Measurements from ENCODE around the gene DSTN.
A peak's percentile ranks its signal among the peaks of the same experiment; 100 is the strongest.

The DSTN gene

DNA sequence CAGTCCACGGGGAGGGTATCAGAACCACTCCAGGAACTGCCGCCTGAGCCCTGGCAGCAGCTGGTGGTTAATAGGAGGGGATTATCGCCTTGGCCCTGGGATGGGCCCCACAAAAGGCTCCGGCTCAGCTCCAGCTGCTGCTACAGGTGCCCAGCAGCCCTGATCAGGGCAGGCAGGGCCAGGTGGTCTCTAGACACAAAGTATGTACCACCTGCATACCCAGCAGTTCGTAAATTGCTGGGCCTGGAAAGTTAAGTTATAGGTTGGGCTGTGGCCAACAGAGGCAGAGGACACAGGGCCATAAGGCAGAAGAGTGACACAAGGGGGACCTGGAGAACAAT, 77.1 kb downstream of the DSTN start:
- ChIA-PET CTCF (interaction anchor here (0.6 kb wide), 1 partner anchor 91 kb away, joined by 3 read pairs; no protein-coding TSS in a partner anchor), POLR2A (interaction anchor here (1.3 kb wide), 1 partner anchor 116 kb away, joined by 3 read pairs; no protein-coding TSS in a partner anchor)
- TF ChIP-seq LEF1 (IDR thresholded peaks at IDR 0.05; ENCODE audit: borderline replicate concordance) (no peak), HDGF (IDR thresholded peaks at IDR 0.05; ENCODE audit: borderline replicate concordance) (no peak), ZNF384 (IDR thresholded peaks at IDR 0.05) (no peak), L3MBTL2 (conservative IDR thresholded peaks at IDR 0.05) (no peak), CTBP1 (IDR thresholded peaks at IDR 0.05; ENCODE audit: borderline replicate concordance) (no peak), FOXK2 (IDR thresholded peaks at IDR 0.05) (no peak), ARNT (IDR thresholded peaks at IDR 0.05) (no peak), FOXA1 (IDR thresholded peaks at IDR 0.05) (no peak), FOXM1 (IDR thresholded peaks at IDR 0.05; ENCODE audit: borderline replicate concordance) (no peak), TARDBP (IDR thresholded peaks at IDR 0.05) (no peak), NFRKB (IDR thresholded peaks at IDR 0.05) (no peak), BHLHE40 (IDR thresholded peaks at IDR 0.05; ENCODE audit: borderline replicate concordance) (no peak), ELF4 (IDR thresholded peaks at IDR 0.05) (no peak), SUZ12 (IDR thresholded peaks at IDR 0.05) (no peak), SP1 (IDR thresholded peaks at IDR 0.05) (no peak)
- TF ChIP-seq, protein P1, sequence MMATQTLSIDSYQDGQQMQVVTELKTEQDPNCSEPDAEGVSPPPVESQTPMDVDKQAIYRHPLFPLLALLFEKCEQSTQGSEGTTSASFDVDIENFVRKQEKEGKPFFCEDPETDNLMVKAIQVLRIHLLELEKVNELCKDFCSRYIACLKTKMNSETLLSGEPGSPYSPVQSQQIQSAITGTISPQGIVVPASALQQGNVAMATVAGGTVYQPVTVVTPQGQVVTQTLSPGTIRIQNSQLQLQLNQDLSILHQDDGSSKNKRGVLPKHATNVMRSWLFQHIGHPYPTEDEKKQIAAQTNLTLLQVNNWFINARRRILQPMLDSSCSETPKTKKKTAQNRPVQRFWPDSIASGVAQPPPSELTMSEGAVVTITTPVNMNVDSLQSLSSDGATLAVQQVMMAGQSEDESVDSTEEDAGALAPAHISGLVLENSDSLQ (IDR thresholded peaks at IDR 0.05), result no peak
- DNase-seq (ENCODE audit: extremely low spot score), result no peak

DNA sequence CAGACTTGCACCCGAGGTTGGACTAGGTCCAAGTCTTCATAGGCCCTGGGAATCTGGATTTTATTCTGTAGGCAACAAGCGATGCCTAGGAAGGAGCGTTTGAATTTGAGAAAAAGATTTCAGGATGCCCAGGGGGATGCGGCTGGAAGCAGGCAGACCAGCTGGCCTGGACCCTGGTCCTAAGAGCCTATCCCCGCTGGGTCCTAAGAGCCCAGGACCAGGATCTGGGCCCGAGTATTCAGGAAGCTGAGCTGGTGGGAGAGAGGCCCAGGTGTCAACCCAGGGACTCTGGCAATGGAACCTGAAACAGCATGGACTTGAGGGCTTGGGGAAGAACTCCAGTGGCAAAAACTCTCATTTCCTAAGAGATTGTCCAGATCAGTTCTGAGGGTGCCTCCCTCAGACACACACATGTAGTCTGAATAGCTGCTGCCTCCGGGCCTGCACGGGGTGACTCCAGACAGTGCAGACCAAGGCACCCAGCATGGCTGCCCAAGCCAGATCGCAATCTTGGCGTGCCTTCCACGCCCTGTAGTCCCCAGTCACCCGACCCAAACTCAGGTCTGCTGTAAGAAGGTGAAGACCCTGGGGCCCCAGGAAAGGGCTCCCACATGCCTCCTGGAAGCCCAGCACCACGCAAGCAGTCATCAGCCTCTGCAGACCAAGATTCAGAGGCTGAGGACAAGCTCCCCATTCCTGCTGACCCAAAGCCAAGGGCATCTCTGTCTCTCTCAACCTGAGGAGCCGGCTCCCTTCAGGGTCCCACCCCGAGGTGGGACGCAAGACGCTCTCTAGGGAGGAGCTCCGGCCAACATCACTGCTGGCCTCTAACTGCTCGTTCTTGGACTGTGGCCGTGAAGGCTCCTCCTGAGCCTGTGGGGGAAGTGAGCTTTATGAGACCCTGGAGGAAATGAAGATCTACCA, 77.8 kb downstream of the DSTN start:
- POLR2A ChIA-PET, result interaction anchor here (0.6 to 1.3 kb wide), 3 partner anchors 67 to 117 kb away, joined by 3 read pairs; partner anchors contain the start of gene BFSP1
- no peak for DNase-seq (ENCODE audit: extremely low spot score)
- CTCF ChIA-PET, result no interaction called here
- TF ChIP-seq HDGF (IDR thresholded peaks at IDR 0.05; ENCODE audit: borderline replicate concordance) (no peak), CTBP1 (IDR thresholded peaks at IDR 0.05; ENCODE audit: borderline replicate concordance) (no peak), SP1 (IDR thresholded peaks at IDR 0.05) (no peak), ZNF384 (IDR thresholded peaks at IDR 0.05) (no peak), FOXA1 (IDR thresholded peaks at IDR 0.05) (no peak), NFRKB (IDR thresholded peaks at IDR 0.05) (no peak), L3MBTL2 (conservative IDR thresholded peaks at IDR 0.05) (no peak), ARNT (IDR thresholded peaks at IDR 0.05) (no peak), FOXK2 (IDR thresholded peaks at IDR 0.05) (no peak)
- TF ChIP-seq, protein P1 (IDR thresholded peaks at IDR 0.05), result no peak

DNA sequence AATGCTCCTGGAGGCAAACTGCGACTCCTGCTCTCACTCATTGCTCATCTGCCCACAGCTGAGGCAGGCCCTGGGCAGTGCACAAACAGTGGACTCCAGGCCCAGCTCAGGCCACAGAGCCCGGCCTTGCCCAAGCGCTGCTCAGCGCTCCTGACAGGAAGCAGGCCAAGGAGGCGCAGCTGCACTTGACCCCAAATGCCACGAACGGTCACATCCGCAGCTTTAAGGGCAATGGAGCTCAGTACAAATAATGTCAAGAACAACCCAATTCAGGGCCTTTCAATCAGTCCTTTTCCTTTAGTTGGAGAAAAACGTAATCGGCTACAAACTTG, 78.4 kb downstream of the DSTN start:
- CTCF ChIA-PET, result no interaction called here
- DNase-seq (ENCODE audit: extremely low spot score), result no peak
- TF ChIP-seq SUZ12 (IDR thresholded peaks at IDR 0.05) (no peak), ZNF384 (IDR thresholded peaks at IDR 0.05) (no peak), ARNT (IDR thresholded peaks at IDR 0.05) (no peak), SP1 (IDR thresholded peaks at IDR 0.05) (no peak), CTBP1 (IDR thresholded peaks at IDR 0.05; ENCODE audit: borderline replicate concordance) (no peak), HDGF (IDR thresholded peaks at IDR 0.05; ENCODE audit: borderline replicate concordance) (no peak), NFRKB (IDR thresholded peaks at IDR 0.05) (no peak), LEF1 (IDR thresholded peaks at IDR 0.05; ENCODE audit: borderline replicate concordance) (no peak), FOXA1 (IDR thresholded peaks at IDR 0.05) (no peak), L3MBTL2 (conservative IDR thresholded peaks at IDR 0.05) (no peak), ELF4 (IDR thresholded peaks at IDR 0.05) (no peak), TARDBP (IDR thresholded peaks at IDR 0.05) (no peak)
- TF ChIP-seq, protein P1 (IDR thresholded peaks at IDR 0.05), result no peak
- POLR2A ChIA-PET, result interaction anchor here (0.9 kb wide), 1 partner anchor 117 kb away, joined by 3 read pairs; the partner anchor contains the start of gene BFSP1

DNA sequence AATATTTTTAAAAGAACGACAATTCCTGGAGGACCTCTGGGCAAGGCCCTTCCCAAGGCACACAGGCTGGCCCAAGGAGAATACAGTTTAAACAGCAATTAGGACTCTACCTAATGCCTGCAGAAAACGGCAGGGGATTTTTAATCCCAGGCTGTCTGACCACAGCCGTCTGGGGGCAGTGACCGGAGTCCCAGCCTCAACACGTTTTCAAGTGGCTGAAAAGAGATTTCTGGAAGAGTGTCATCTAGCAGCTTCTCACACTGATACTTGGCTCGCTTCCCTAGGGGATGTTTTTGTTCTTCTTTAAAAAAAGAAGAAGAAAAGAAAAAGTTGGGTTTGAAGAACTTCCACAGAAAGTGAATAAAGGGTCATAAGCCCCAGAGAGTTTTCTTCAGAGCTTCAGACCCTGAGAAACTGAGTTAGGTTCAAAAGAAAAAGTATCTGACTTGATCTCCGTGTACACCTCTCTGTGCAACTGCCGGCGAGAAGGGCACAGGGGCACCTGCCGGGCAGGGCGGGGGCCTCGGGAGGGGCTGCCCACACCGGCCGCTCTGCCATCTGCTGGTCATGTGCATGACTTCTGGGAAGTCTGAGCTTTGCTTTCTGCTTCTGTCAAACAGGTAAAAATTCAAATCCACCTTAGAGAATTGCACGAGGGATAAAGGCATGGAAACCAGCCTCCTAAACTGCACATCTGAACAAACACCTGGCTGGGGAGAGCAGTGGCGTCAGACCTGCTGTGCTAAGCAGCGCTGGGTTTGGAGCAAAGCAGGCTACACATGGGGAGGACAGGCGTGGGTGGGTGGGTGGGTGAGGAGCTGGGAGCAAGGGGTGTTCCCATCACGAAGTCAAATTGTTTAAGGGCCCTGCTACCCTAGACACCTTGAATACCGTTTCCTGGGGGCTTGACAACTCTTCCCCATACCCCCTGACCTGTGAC, 79.2 kb downstream of the DSTN start:
- no peak for TF ChIP-seq SP1 (IDR thresholded peaks at IDR 0.05)
- TF ChIP-seq, protein P1 (IDR thresholded peaks at IDR 0.05), result no peak
- TF ChIP-seq HDGF (IDR thresholded peaks at IDR 0.05; ENCODE audit: borderline replicate concordance), result no peak
- no peak for TF ChIP-seq L3MBTL2 (conservative IDR thresholded peaks at IDR 0.05)
- no peak for TF ChIP-seq SUZ12 (IDR thresholded peaks at IDR 0.05)
- TF ChIP-seq FOXM1 (IDR thresholded peaks at IDR 0.05; ENCODE audit: borderline replicate concordance), result no peak
- no peak for TF ChIP-seq NFRKB (IDR thresholded peaks at IDR 0.05)
- TF ChIP-seq ELF4 (IDR thresholded peaks at IDR 0.05), result no peak
- no peak for TF ChIP-seq BHLHE40 (IDR thresholded peaks at IDR 0.05; ENCODE audit: borderline replicate concordance)
- no peak for TF ChIP-seq ZNF384 (IDR thresholded peaks at IDR 0.05)
- TF ChIP-seq FOXA1 (IDR thresholded peaks at IDR 0.05), result no peak
- TF ChIP-seq LEF1 (IDR thresholded peaks at IDR 0.05; ENCODE audit: borderline replicate concordance), result no peak
- TF ChIP-seq ARNT (IDR thresholded peaks at IDR 0.05), result no peak
- POLR2A ChIA-PET, result no interaction called here
- CTCF ChIA-PET, result interaction anchor here (1.0 to 1.4 kb wide), 4 partner anchors 14 to 290 kb away, joined by 3 to 4 read pairs (median 3); no protein-coding TSS in a partner anchor
- DNase-seq (ENCODE audit: extremely low spot score), result peak; percentile 54
